C4-2B (cell line): Measurements from ENCODE around the gene NOXA1.
A peak's percentile ranks its signal among the peaks of the same experiment; 100 is the strongest.

Experiments
- H3K27ac ChIP-seq: fragments of 450-650 bp; 2 replicates; pipeline ENCODE4 v1.5.1; 2017
- CTCF ChIP-seq: fragments of 450-650 bp; conservative IDR thresholded peaks from 2 replicates; pipeline ENCODE4 v1.5.1; 2017; ENCODE audit warnings: mild to moderate bottlenecking
- ZFX ChIP-seq: fragments of 450-650 bp; IDR thresholded peaks from 2 replicates; pipeline ENCODE4 v1.6.1; 2017

NOXA1 gene

GRCh38 chr9:137445275-137445807 lies 22.1 kb downstream of the NOXA1 start:
- no peak overlapping the region for H3K27ac ChIP-seq
- TF ChIP-seq ZFX (no peak), CTCF (peak; percentile 91)

GRCh38 chr9:137445930-137446431 lies 22.8 kb downstream of the NOXA1 start:
- H3K27ac ChIP-seq, result no peak overlapping the region
- TF ChIP-seq CTCF, result no peak
- TF ChIP-seq ZFX, result no peak

- H3K27ac ChIP-seq, result no peak overlapping the region
- TF ChIP-seq CTCF (no peak), ZFX (no peak)
Observed at GRCh38 chr9:137446851-137447471, 23.8 kb downstream of the NOXA1 start.

- H3K27ac ChIP-seq, result no peak overlapping the region
- TF ChIP-seq CTCF, result no peak
- TF ChIP-seq ZFX, result no peak
Observed at GRCh38 chr9:137447722-137448601, 24.8 kb downstream of the NOXA1 start.

- no peak overlapping the region for H3K27ac ChIP-seq
Observed at GRCh38 chr9:137448602-137448962, 25.4 kb downstream of the NOXA1 start.

GRCh38 chr9:137449081-137449844 lies 26.1 kb downstream of the NOXA1 start:
- TF ChIP-seq CTCF, result no peak
- TF ChIP-seq ZFX, result no peak
- H3K27ac ChIP-seq, result no peak overlapping the region

More at GRCh38 chr9:137448602-137448962, 25.4 kb downstream of the NOXA1 start:
- no peak for TF ChIP-seq ZFX
- no peak for TF ChIP-seq CTCF
